Measurements from ENCODE around the gene POLR2E. TPM values are rescaled to one million over a fixed set of nuclear protein-coding genes. Genes with fewer than 3 reads are reported as not detected.

Gene POLR2E
- polyA plus RNA-seq, 6 donors from 2014 or later = 134 to 205 (median 174) TPM

DNA sequence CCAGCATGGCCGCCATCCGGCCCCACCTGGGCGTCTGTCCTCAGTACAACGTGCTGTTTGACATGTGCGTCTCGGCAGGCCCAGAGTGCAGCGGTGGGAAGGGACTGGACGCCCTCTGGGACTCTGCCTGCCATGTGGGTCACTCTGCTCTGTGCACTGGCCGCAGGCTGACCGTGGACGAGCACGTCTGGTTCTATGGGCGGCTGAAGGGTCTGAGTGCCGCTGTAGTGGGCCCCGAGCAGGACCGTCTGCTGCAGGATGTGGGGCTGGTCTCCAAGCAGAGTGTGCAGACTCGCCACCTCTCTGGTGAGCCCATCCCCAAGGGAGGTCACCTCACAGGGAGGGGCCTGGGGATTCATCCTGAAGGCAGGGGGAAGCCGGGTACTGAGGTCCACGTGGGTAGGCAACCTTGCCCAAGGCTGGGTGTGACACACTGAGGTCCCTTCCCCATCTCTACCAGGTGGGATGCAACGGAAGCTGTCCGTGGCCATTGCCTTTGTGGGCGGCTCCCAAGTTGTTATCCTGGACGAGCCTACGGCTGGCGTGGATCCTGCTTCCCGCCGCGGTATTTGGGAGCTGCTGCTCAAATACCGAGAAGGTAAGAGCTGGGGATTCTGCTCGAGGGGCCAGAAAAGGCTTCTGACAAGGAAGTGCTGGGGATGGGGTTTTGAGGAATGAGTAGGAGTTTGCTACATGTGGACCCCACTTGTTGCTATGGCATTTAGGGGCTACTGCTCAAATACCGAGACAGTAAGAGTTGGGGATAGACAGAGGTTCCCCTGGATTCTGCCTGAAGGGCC lies 44.0 kb downstream of the POLR2E start:
- no peak for ATAC-seq (ENCODE audit: low read depth in 2 of 2)
- Mint-ChIP-seq H3K27ac (no peak overlapping the region), H3K4me3 (peak overlapping the region in 1 of 8 donors; percentile 29), H3K4me1 (peaks cover 0 to 9% (median 3%) of the 10 kb centered on the region in 3 donors), H3K36me3 (peaks cover 1 to 14% of the 10 kb centered on the region in 2 donors), H3K9me3 (peaks cover 0 to 20% (median 1%) of the 10 kb centered on the region in 7 donors), H3K27me3 (no peaks in the 10 kb centered on the region)
- DNase-seq = no peak

DNA sequence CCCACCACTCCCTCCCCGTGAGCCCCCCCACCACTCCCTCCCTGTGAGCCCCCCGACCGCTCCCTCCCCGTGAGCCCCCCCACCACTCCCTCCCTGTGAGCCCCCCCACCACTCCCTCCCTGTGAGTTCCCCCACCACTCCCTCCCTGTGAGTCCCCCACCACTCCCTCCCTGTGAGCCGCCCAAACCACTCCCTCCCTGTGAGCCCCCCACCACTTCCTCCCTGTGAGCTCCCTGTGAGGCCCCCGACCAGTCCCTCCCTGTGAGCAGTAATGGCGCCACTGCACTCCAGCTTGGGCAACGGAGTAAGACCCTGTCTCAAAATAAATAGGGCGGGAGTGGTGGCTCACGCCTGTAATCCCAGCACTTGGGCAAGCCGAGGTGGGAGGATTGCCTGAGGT lies 45.4 kb downstream of the POLR2E start:
- no peak for ATAC-seq (ENCODE audit: low read depth in 2 of 2)
- Mint-ChIP-seq H3K27me3 (no peaks in the 10 kb centered on the region), H3K27ac (no peak overlapping the region), H3K9me3 (peaks cover 0 to 11% (median 0%) of the 10 kb centered on the region in 7 donors), H3K36me3 (peaks cover 0 to 5% of the 10 kb centered on the region in 2 donors), H3K4me3 (no peak overlapping the region), H3K4me1 (peaks cover 0 to 9% (median 3%) of the 10 kb centered on the region in 3 donors)
- DNase-seq = no peak

DNA sequence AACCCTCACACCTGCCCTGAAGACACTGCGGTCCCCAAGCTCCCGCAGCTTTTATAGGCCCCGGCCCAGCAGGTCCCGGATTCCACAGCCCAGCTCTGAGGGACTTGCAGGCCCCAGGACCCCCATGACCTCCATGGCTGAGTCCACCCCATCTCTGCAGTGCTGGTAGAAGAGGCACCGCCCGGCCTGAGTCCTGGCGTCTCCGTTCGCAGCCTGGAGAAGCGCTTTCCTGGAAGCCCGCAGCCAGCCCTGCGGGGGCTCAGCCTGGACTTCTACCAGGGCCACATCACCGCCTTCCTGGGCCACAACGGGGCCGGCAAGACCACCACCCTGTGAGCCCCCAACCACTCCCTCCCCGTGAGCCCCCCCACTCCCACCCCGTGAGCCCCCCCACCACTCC lies 46.1 kb downstream of the POLR2E start:
- Mint-ChIP-seq H3K27me3 (no peaks in the 10 kb centered on the region), H3K4me1 (peaks cover 0 to 9% (median 3%) of the 10 kb centered on the region in 3 donors), H3K9me3 (peaks cover 0 to 7% (median 0%) of the 10 kb centered on the region in 7 donors), H3K4me3 (no peak overlapping the region), H3K36me3 (peaks cover 0 to 5% of the 10 kb centered on the region in 2 donors), H3K27ac (no peak overlapping the region)
- ATAC-seq (ENCODE audit: low read depth in 2 of 2) (no peak), DNase-seq (no peak)

DNA sequence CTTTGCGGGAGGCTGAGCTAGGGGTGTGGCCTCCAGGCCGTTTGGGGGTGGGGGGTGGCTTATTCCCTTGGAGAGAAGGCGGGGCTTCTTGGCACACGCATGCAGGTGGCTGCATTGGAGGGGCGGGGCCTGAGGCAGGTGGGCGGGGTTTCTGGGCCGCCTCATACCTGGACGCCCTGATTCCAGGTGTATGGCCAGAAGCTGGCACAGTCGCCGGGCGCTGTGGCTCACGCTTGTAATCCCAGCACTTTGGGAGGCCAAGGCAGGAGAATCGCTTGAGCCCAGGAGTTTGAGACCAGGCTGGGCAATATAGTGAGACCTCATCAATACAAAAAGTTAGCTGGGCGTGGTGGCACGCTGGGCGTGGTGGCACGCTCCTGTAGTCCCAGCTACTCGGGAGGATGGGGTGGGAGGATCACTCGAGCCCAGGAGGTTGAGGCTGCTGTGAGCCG lies 47.5 kb downstream of the POLR2E start:
- Mint-ChIP-seq H3K4me3 (no peak overlapping the region), H3K9me3 (peaks cover 0 to under 1% (median 0%) of the 10 kb centered on the region in 7 donors), H3K4me1 (peaks cover 2 to 8% (median 5%) of the 10 kb centered on the region in 3 donors), H3K27me3 (no peaks in the 10 kb centered on the region), H3K27ac (peak overlapping the region in 1 of 6 donors; percentile 64), H3K36me3 (peaks cover 0 to 5% of the 10 kb centered on the region in 2 donors)
- ATAC-seq (ENCODE audit: low read depth in 2 of 2) (no peak), DNase-seq (no peak)

DNA sequence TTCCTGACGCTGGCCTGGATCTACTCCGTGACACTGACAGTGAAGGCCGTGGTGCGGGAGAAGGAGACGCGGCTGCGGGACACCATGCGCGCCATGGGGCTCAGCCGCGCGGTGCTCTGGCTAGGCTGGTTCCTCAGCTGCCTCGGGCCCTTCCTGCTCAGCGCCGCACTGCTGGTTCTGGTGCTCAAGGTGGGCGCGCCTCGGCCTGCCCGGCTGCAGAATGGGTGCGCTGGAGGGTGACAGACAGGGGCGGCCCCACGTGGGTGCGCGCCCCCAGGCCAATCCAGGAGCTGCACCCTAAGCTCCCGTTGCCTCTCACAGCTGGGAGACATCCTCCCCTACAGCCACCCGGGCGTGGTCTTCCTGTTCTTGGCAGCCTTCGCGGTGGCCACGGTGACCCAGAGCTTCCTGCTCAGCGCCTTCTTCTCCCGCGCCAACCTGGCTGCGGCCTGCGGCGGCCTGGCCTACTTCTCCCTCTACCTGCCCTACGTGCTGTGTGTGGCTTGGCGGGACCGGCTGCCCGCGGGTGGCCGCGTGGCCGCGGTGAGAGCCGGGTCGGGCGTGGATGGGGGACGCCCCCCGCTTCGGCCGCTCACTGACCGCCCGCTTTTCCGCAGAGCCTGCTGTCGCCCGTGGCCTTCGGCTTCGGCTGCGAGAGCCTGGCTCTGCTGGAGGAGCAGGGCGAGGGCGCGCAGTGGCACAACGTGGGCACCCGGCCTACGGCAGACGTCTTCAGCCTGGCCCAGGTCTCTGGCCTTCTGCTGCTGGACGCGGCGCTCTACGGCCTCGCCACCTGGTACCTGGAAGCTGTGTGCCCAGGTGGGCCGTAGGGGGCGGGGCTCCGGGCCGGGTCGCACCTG lies 48.1 kb downstream of the POLR2E start:
- no peaks in the 10 kb centered on the region for H3K27me3 Mint-ChIP-seq
- H3K9me3 Mint-ChIP-seq = no peaks in the 10 kb centered on the region
- ATAC-seq (ENCODE audit: low read depth in 2 of 2) = no peak
- H3K4me1 Mint-ChIP-seq = peaks cover 4 to 8% (median 6%) of the 10 kb centered on the region in 3 donors
- H3K27ac Mint-ChIP-seq = peak overlapping the region in 1 of 6 donors; percentile 64
- no peak for DNase-seq
- peaks cover 0 to 5% of the 10 kb centered on the region in 2 donors for H3K36me3 Mint-ChIP-seq
- H3K4me3 Mint-ChIP-seq = no peak overlapping the region

DNA sequence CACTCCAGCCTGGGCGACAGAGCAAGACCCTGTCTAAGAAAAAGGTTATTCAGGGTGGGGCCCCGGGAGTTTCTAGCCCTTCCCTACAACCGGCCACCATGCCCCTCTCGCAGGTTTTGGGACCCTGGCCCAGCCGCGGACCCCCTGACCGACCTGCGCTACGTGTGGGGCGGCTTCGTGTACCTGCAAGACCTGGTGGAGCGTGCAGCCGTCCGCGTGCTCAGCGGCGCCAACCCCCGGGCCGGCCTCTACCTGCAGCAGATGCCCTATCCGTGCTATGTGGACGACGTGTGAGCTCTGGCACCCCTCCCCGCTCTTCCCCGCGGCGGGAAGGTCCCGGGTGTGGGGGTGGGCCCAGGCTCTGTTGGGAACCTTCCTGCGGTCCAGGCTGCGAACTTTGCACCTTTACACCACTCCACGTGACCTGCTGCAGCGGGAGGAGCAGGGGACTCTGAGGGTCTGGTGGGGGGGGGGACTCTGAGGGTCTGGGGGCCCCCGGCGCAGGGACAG lies 49.0 kb downstream of the POLR2E start:
- ATAC-seq (ENCODE audit: low read depth in 2 of 2) (no peak), DNase-seq (no peak)
- Mint-ChIP-seq H3K36me3 (no peaks in the 10 kb centered on the region), H3K9me3 (no peaks in the 10 kb centered on the region), H3K27me3 (no peaks in the 10 kb centered on the region), H3K4me3 (no peak overlapping the region), H3K4me1 (peaks cover 3 to 12% (median 9%) of the 10 kb centered on the region in 3 donors), H3K27ac (no peak overlapping the region)

DNA sequence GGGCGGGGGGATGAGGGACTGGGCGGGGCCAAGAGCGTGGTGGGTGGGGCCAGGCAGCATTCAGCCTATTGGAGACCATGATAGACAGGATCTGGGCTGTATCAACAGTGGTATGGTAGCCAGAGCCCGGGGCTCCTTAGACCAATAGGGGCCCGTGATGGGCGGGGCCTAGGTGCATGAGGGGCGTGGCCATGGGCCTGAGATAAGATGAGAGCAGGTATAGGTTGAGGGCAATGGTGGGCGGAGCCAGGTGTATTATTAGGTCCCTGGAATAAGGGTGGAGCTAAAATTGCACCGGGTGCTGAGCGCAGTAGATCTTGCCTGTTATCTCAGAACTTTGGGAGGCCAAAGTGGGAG lies 50.0 kb downstream of the POLR2E start:
- Mint-ChIP-seq H3K4me3 (peak overlapping the region in 2 of 8 donors; percentile 11 to 22), H3K36me3 (no peaks in the 10 kb centered on the region), H3K27ac (no peak overlapping the region), H3K9me3 (no peaks in the 10 kb centered on the region), H3K4me1 (peaks cover 3 to 22% (median 18%) of the 10 kb centered on the region in 3 donors), H3K27me3 (no peaks in the 10 kb centered on the region)
- ATAC-seq (ENCODE audit: low read depth in 2 of 2) = peak; percentile 27 to 51
- DNase-seq = peak; percentile 44

DNA sequence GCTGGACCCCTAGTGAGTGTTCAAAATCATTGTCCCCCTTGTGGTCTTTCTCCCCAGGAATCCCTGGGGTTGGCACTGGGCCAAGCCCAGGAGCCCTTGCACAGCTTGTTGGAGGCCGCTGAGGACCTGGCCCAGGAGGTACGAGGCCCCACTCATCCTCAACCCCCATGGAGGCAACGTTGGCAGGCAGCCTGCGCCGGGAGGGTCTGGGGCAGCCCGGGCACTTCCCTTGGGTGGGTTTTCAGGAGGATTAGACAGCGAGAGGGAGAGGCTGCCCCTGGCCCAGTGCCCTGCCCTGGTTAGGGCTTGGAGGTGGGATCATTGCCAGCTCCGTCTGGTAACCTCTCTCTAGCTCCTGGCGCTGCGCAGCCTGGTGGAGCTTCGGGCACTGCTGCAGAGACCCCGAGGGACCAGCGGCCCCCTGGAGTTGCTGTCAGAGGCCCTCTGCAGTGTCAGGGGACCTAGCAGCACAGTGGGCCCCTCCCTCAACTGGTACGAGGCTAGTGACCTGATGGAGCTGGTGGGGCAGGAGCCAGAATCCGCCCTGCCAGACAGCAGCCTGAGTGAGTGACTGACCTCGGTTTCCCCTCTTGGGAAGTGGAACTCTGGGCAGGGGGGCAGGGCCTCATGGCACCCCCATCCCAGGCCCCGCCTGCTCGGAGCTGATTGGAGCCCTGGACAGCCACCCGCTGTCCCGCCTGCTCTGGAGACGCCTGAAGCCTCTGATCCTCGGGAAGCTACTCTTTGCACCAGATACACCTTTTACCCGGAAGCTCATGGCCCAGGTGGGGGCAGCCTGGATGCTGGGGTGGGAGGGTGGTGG lies 52.3 kb downstream of the POLR2E start:
- H3K27ac Mint-ChIP-seq = no peak overlapping the region
- peaks cover 0 to 2% of the 10 kb centered on the region in 2 donors for H3K36me3 Mint-ChIP-seq
- ATAC-seq (ENCODE audit: low read depth in 2 of 2) = no peak

DNA sequence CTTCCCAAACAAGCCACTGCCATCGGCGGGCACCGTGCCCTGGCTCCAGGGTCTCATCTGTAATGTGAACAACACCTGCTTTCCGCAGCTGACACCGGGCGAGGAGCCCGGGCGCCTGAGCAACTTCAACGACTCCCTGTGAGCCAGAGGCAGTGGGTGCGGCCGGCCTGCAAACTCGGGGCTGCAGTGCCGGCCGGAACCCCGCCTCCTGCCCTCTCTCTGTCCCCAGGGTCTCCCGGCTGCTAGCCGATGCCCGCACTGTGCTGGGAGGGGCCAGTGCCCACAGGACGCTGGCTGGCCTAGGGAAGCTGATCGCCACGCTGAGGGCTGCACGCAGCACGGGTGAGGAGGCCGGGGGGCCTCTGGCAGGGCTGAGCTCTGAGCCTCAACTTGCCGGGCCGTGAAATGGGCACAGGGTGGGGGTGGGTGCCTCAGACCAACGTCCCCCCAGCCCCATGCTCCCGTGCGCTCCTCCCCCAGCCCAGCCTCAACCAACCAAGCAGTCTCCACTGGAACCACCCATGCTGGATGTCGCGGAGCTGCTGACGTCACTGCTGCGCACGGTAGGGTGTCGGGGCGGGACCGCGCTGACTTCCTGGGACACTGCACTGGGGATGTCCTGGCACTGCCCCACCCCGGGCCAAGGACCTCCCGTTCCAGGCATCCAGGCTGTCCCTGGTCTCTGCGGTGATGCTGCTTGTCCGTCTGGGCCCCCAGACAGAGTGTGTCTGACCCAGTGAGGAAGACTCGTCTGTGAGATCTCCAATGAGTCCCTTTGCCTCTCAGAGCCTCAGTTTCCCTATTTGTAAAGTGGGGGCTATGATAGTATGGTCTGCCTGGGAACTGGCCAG lies 53.1 kb downstream of the POLR2E start:
- H3K27ac Mint-ChIP-seq = peak overlapping the region in 1 of 6 donors; percentile 77
- H3K4me3 Mint-ChIP-seq = peak overlapping the region in 6 of 8 donors; percentile 35 to 99 (median 96)
- H3K9me3 Mint-ChIP-seq = peaks cover 0 to 2% (median 0%) of the 10 kb centered on the region in 7 donors
- no peaks in the 10 kb centered on the region for H3K27me3 Mint-ChIP-seq
- ATAC-seq (ENCODE audit: low read depth in 2 of 2) (no peak), DNase-seq (no peak)
- peaks cover 27 to 53% (median 46%) of the 10 kb centered on the region in 3 donors for H3K4me1 Mint-ChIP-seq
- peaks cover 0 to 11% of the 10 kb centered on the region in 2 donors for H3K36me3 Mint-ChIP-seq

More for the DNA sequence above, 52.3 kb downstream of the POLR2E start:
- Mint-ChIP-seq H3K4me1 (peaks cover 20 to 45% (median 38%) of the 10 kb centered on the region in 3 donors), H3K27me3 (no peaks in the 10 kb centered on the region), H3K4me3 (peak overlapping the region in 4 of 8 donors; percentile 23 to 93 (median 48)), H3K9me3 (peaks cover 0 to 2% (median 0%) of the 10 kb centered on the region in 7 donors)
- DNase-seq = no peak

DNA sequence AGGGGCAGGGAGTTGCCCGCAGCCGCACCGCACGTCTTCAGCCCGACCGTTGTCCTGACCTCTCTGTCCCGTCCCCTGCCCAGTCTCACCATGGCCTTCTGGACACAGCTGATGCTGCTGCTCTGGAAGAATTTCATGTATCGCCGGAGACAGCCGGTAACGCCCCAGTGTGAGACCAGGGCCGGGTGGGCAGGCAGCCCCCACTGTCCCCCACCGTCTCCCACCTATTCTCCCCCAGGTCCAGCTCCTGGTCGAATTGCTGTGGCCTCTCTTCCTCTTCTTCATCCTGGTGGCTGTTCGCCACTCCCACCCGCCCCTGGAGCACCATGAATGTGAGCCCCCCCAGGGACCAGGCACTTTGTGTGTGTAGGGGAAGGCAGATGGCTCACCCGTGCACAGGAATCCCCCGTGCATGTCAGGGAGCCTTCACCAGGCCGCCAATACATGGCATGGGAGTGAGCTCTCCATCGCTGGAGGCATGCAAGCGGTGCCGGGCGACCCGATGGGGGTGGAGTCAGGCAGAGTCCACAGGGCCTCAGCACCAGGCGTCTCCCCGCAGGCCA lies 53.8 kb downstream of the POLR2E start:
- Mint-ChIP-seq H3K27ac (peak overlapping the region in 4 of 6 donors; percentile 96 to 99 (median 97)), H3K9me3 (peaks cover 0 to 2% (median 0%) of the 10 kb centered on the region in 7 donors)

DNA sequence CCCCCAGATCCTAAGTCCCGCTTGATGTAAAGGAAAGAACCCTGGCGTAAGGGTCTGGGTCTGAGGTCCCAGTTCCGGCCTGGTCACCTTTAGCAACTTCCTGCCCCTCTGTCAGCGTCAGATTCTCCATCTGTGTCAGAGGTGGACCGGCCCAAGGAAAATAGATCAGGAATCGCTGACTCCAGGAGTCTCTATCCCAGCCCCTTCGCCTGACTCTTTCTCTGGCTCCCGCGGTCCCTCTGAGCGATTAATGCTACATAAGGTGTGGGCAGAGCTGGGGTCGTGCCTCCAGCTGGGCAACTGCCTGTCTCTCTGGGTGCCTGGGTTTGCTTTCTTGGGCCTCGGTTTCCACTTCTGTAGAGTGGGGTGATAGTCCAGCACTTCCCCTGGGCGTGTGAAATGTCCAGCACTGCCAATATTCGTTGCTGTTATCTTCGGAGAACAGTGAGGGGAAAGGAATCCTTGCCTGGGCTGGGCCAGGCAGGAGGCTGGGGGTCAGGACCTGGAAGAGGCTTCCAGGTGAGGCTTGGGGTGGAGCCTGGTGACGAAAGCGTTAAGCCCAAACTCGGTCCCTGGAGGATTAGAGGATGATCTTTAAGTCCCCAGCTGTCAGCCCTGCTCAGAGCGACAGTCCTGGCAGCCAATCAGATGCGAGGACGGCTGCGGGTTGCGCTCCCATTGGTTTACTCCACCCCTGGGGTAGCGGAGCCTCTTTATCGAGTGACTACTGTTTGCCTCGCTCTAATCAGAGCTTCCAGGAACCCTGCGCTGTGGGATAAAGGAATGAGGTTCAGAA lies 54.5 kb downstream of the POLR2E start:
- H3K4me3 Mint-ChIP-seq = peak overlapping the region; percentile 93 to 100 (median 98)
- H3K9me3 Mint-ChIP-seq = peaks cover 0 to 2% (median 0%) of the 10 kb centered on the region in 7 donors
- H3K27me3 Mint-ChIP-seq = no peaks in the 10 kb centered on the region
- DNase-seq (peak; percentile 84), ATAC-seq (ENCODE audit: low read depth in 2 of 2) (peak; percentile 47 to 48)
- peaks cover 0 to 18% of the 10 kb centered on the region in 2 donors for H3K36me3 Mint-ChIP-seq
- peaks cover 38 to 67% (median 59%) of the 10 kb centered on the region in 3 donors for H3K4me1 Mint-ChIP-seq
- H3K27ac Mint-ChIP-seq = peak overlapping the region; percentile 44 to 99 (median 96)

More for the DNA sequence above, 53.8 kb downstream of the POLR2E start:
- DNase-seq (no peak), ATAC-seq (ENCODE audit: low read depth in 2 of 2) (no peak)
- H3K27me3 Mint-ChIP-seq = no peaks in the 10 kb centered on the region
- peak overlapping the region; percentile 93 to 100 (median 98) for H3K4me3 Mint-ChIP-seq
- peaks cover 31 to 61% (median 52%) of the 10 kb centered on the region in 3 donors for H3K4me1 Mint-ChIP-seq
- H3K36me3 Mint-ChIP-seq = peaks cover 0 to 16% of the 10 kb centered on the region in 2 donors

All from naive B cell (primary cell).